Measurements from ENCODE around the gene RAP2B.

RAP2B gene

GRCh38 chr3:153160451-153161137, 1.4 kb upstream of the RAP2B start:
- DNase-seq (ENCODE audit: low read depth in 2 of 2) = peak; percentile 71 to 72

DNA sequence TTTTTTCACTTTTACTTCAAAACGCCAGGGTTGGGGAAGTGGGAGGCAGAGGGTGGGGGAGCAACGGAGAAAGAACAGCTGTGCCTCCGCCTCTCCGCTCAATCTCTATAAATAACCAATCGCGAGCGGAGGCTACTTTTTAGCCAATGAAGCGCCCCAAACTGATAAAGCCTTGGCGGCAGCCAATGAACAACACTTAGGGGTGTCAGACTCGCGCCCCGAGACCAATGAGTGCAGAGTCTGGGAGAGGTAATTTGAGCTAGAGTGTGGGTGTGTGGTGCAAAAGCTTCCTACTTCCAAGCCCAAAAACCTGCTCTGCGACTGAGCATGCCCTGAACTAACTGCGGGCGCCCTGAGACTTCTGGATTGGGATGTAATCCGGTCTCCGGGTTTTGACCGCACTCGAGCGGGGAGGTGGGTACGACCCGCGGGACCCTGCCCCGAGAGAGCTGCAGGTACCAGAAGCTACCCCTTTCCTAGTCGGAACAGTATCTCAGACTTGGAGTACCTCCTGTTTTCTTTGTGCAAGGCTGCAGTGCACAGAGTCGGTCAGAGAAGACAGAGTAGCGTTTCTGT, 800 bp upstream of the RAP2B start:
- peak; percentile 100 for DNase-seq (ENCODE audit: low read depth in 2 of 2)

- DNase-seq (ENCODE audit: low read depth in 2 of 2) = no peak
Measured at GRCh38 chr3:153162513-153163392, 727 bp downstream of the RAP2B start.

DNA sequence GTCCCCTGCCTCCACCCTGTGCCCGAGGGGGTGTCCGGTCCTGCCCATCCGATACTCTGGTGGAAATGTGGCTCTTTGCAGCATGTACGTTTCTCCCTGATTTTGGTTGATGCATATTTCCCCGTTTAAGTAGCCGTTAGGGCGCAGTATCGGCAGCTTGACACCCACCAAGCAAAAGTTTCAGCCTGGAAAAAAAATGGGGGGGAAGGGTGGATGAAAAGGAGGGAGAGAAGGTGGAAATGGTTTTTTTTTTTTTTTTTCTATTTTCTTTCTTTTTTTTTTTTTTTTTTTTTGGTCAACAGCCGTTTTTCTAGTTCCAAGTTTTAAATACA, 1.3 kb downstream of the RAP2B start:
- DNase-seq (ENCODE audit: low read depth in 2 of 2) = no peak

GRCh38 chr3:153163756-153164550, 1.9 kb downstream of the RAP2B start:
- no peak for DNase-seq (ENCODE audit: low read depth in 2 of 2)

DNA sequence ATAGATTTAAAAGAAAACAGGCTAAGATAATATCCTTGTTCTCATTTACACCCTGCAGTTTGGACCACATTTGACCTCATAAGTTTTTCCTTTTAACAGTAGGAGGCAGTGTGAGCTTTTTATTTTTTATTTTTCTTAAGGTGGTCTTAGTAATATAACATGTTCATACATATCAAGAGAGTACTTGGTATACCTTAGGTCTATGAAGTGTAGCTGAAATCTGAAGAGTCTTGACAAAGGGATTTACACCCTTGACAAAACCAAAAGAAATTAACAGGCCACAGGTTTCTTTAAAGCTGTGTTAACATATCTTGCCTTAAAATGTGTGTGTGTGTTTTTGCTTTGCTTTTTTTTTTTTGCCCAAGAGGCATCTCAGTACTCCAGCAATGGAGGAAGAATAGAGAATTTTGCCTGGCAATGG, 3.2 kb downstream of the RAP2B start:
- DNase-seq (ENCODE audit: low read depth in 2 of 2) = no peak

DNA sequence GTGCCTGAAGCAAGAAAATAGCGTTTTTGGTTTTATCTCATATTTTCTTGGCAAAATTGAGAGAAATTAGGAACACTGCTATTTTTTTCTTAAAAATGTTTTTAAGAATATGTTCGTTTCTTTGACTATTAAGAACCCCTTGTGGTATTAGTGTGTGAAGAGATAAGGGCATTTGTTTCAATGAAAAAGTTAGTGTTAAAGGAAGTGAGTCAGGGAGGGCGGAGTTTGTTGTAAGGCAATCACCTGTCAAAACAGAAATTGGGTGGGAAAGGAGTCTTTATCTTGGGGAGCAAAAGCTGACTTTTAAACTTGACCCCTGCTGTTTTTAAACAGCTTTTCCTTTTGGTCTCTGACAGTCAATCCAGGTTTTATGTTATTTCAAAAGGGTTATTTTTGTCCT, 4.2 kb downstream of the RAP2B start:
- no peak for DNase-seq (ENCODE audit: low read depth in 2 of 2)

DNA sequence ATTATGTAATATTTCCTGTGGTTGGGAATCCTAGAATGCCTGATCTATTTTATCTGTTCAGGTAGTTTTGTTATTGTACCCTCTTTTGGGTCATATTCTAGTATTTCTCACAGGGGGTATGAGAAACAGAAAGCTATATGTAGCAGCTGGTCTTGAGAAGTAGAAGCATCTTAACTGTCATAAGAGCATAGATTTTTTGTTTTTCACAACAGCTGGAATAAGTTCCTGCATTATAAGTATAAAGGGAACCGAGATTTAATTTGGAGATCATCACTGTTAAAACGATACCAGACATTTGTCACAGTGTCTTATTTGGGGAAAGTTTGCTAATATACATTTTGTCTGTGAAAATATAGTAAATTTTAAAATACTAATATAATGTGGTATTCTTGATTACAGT, 4.8 kb downstream of the RAP2B start:
- DNase-seq (ENCODE audit: low read depth in 2 of 2) = no peak

DNA sequence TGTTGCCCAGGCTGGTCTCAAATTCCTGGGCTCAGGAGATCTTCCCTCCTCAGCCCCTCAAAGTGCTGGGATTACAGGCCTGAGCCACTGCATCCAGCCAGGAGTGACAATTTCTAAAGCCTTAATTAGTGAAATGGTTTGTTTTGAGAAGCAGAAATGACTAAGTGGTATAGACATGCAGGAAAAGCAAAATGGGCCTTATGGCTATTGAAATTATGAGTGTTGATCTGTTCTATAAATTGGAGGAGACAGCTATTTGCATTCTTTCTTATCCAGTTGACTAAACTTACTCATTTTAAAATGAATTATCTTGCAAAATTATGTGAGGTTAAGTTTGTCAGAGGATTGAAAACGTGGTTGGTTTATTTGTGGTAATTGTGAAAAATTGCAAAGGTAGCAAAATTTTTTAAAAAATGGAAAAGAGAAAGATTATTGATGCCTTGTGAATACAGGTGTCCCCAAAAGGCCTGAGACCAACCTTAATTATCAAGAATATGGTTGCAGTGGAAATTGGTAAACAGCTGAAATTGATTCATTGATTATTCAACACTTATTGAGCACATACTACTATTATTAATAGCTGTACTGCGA, 7.9 kb downstream of the RAP2B start:
- DNase-seq (ENCODE audit: low read depth in 2 of 2) = no peak

DNA sequence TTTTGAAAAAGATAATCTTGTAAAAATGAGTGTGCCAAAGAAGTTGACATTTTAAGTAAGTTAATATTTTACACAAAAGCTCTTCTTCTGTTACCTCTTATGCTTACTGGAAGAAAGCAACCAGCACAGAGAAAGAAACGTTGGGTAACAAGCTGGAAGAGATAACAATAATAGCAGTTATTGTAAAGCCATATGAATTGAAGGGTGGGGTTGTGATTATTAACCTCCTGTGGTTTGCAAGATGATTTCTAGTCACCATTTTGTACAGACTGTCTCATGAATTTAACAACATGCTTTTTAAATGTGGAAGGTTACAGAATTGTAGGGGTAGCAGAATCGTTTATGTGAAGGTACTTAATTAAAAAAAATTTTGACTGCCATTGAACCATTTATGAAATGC, 9.2 kb downstream of the RAP2B start:
- no peak for DNase-seq (ENCODE audit: low read depth in 2 of 2)

GRCh38 chr3:153171918-153172317, 9.9 kb downstream of the RAP2B start:
- no peak for DNase-seq (ENCODE audit: low read depth in 2 of 2)

DNA sequence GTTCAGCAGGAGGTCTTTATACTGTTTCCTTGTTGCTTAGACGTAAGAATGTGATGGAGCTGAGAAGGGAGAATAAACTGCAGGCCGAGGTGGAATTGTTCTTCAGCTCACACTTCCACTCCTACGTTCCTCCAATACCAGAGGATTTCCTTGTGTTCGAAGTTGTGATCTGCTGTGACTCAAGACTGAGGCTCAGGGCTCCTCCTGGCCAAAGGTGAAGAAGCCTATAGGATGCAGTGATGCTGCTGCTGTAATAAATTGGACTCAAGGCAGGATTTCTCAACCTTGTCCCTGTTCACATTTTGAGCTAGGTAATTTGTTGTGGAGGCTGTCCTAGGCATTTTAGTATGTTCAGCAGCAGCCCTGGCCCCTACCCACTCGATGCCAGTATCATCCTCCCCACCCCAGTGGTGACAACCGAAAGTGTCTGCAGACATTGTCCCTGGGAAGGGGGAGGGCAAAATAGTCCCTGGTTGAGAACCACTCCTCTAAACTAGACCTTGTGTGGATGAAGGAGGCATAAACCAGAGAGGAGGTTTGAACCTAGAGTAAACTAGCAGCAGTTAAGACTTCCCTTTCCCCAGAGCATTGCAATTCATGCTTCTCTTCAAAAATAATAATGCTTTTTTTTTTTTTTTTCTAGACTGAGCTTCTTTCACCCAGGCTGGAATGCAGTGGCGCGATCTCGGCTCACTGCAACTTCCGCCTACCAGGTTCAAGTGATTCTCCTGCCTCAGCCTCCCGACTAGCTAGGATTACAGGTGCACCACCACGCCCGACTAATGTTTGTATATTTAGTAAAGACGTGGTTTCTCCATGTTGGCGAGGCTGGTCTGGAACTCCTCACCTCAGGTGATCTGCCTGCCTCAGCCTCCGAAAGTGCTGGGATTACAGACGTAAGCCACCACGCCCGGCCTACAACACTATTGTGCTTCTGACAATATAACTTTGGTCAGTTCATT, 11.1 kb downstream of the RAP2B start:
- no peak for DNase-seq (ENCODE audit: low read depth in 2 of 2)

DNA sequence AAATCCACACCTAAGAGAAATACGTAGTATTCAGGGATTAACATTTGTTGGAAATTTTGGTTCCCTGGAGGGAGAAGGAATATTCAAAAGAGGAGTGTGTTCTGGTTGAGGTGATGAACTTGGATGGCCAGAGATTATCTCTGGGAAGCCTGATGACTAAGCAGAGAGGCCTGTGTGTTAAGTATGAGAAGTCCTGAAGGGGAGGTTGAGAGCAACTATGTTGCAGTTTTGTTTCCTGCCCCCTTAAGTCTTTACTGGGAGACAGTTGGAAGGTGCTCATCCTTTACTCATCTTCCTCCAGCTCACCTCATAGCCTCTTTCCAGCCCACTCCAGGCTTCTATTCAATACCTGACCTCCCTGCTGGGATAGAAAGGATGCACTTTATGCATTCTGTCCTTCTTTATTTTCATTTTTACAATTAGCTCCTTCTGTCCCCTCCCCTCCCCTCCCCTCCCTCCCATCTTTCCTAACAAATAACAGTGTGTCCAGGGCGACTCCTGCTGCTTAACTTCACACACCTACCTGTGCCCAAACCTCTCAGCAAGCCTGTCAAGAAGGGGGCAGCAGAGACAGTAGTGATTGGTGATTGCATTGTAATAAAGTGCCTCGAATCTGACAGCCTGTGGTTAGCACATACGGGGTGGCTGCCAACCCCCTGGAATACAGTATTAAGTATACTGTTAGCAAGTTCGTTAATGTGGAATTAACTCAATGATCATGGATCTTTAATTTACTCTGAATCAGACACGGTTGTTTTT, 11.9 kb downstream of the RAP2B start:
- no peak for DNase-seq (ENCODE audit: low read depth in 2 of 2)

GRCh38 chr3:153176197-153176596, 14.2 kb downstream of the RAP2B start:
- DNase-seq (ENCODE audit: low read depth in 2 of 2) = no peak

- DNase-seq (ENCODE audit: low read depth in 2 of 2) = no peak
Measured at GRCh38 chr3:153180860-153181372, 18.9 kb downstream of the RAP2B start.

DNA sequence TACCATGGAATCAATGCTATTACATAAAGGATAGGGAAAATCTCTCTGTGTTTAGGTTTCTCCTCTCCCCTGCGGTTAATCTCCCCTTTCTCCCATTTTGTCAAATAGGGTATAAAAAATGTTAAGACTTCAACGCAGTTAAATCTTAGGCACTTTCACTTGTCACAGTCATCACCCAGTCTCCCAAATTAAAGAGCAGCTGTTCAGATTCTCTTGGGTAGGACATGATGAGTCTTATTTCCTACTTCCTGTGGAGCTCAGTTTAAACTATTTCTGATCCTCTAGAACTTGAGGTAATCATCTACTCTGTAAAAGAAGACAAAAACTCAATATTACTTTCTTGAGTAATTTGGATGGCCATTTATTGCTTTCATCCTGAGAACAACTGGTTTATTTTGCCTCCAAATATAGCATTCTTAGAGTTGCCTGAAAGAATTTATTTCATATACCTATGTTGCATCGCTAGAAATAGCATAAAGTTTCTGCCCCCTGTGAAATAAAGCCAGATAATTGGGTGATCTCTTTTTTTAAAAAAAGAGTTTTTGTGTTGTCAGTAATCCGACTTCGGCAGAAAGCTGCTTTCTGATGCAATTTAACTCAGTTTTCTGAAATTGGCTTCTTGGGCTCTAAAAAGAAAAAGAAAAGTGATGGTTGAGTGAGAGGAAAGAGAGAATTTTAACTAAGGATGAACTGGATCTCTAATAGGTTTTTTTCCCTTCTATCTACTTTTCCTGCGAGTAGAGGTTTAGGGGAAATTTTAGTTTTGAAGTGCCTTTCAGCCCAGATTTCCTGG, 20.7 kb downstream of the RAP2B start:
- no peak for DNase-seq (ENCODE audit: low read depth in 2 of 2)

DNA sequence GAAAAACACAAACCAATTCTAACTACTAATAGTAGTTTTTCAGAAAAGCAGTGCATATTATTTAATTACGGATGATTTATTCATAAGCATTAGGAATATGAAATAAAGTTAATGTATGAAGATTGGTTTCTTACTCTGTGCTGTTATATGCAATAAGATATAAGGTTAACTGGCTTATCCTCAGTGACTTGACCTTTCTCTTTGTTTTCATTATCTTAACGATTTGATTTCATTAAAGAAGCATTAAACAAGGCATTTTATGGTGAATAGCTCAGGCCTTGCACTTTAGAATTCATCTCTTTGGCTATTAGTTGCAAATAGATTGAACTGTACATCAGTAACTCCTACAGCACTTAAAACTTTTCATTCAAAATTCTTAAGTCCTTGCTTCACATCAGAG, 28.9 kb downstream of the RAP2B start:
- DNase-seq (ENCODE audit: low read depth in 2 of 2) = no peak

- DNase-seq (ENCODE audit: low read depth in 2 of 2) = no peak
Measured at GRCh38 chr3:153192327-153192726, 30.3 kb downstream of the RAP2B start.

Measured in fibroblast of skin of left quadriceps (primary cell).